Left lung (tissue), 10 donors: ENCODE data around the gene MFSD6. TPM values are rescaled to one million over a fixed set of nuclear protein-coding genes. Genes with fewer than 3 reads are reported as not detected.

Source experiments
- ATAC-seq: fragments of 200-7000 bp; cut with Tn5 transposase; one replicate; pipeline ENCODE4 v1.9.1; 2020; ENCODE audit warnings: moderate library complexity
- DNase-seq, 4 donors: peaks; one replicate each; pipeline ENCODE4 v3.0.0-alpha.2; 2013 to 2020
- H3K27ac ChIP-seq, 2 donors: fragments of 200-600 bp; sonication (generic) in 1 of 2; one replicate each; pipeline versions ENCODE4 v1.5.0 to v1.8.0; 2020 to 2021
- H3K27me3 ChIP-seq, 2 donors: fragments of 200-600 bp; sonication (generic) in 1 of 2; one replicate each; pipeline versions ENCODE4 v1.5.0 to v1.8.0; 2020 to 2021
- H3K36me3 ChIP-seq, 2 donors: fragments of 200-600 bp; sonication (generic) in 1 of 2; one replicate each; pipeline versions ENCODE4 v1.5.0 to v1.8.0; 2020 to 2021
- H3K4me1 ChIP-seq, 2 donors: fragments of 200-600 bp; one replicate each; pipeline ENCODE4 v1.8.0; 2021
- H3K4me3 ChIP-seq, 2 donors: fragments of 200-600 bp; sonication (generic) in 1 of 2; one replicate each; pipeline versions ENCODE4 v1.5.0 to v1.8.0; 2020 to 2021; ENCODE audit warnings: mild to moderate bottlenecking in 1 of 2
- H3K9me3 ChIP-seq, 2 donors: fragments of 200-600 bp; sonication (generic) in 1 of 2; one replicate each; pipeline versions ENCODE4 v1.5.0 to v1.8.0; 2020 to 2021
- CTCF ChIP-seq, 2 donors: fragments of 200-600 bp; sonication (generic) in 1 of 2; IDR thresholded peaks; one replicate each; pipeline versions ENCODE4 v1.5.0 to v1.8.0; 2021; ENCODE audit warnings: antibody characterized with exemption in 2 of 2
- intact Hi-C, 2 donors: fragments of 100-400 bp; cut with DNase I; formaldehyde crosslinking; loops; one replicate each; pipeline versions ENCODE4 v1.11.2 to v1.14.2; 2022
- polyA plus RNA-seq, 6 donors: library from polyadenylated mRNA; unstranded; fragments of 120-200 nt; gene quantifications; one replicate each; pipeline ENCODE4 v1.2.1, GENCODE V29; 2013; ENCODE audit not compliant: insufficient read length in 6 of 6
- total RNA-seq, 2 donors: library from RNA; stranded (reverse); fragmentation: NEBNext Ultra II Directional; extraction: Animal tissue kit (Norgen Biotek cat#: 25700); gene quantifications; one replicate each; pipeline ENCODE4 v1.2.1, GENCODE V29; 2021
- donor health status: DM: no; HTN: yes; CAD: no.
- donor health status: DM: no; HTN: no; CAD: no.

MFSD6 gene
- total and polyA plus RNA-seq, 8 donors: 21.5 to 46.6 (median 24.8) TPM

GRCh38 chr2:190449925-190450324, 41.8 kb downstream of the MFSD6 start:
- Histone ChIP-seq H3K36me3 (peaks cover 0 to 5% of the 10 kb centered on the region in 2 donors), H3K4me3 (no peak overlapping the region), H3K9me3 (no peaks in the 10 kb centered on the region), H3K27me3 (no peaks in the 10 kb centered on the region), H3K27ac (no peak overlapping the region), H3K4me1 (peaks cover 0 to 7% of the 10 kb centered on the region in 2 donors)
- intact Hi-C loops: no loop called here
- no peak for TF ChIP-seq CTCF (IDR thresholded peaks at IDR 0.05)
- DNase-seq: no peak
- ATAC-seq: no peak

GRCh38 chr2:190450363-190450762, 42.2 kb downstream of the MFSD6 start:
- Histone ChIP-seq H3K27ac (no peak overlapping the region), H3K4me3 (no peak overlapping the region), H3K4me1 (peaks cover 0 to 7% of the 10 kb centered on the region in 2 donors), H3K27me3 (no peaks in the 10 kb centered on the region), H3K9me3 (no peaks in the 10 kb centered on the region), H3K36me3 (peaks cover 0 to 5% of the 10 kb centered on the region in 2 donors)
- ATAC-seq (no peak), DNase-seq (no peak)
- no peak for TF ChIP-seq CTCF (IDR thresholded peaks at IDR 0.05)
- intact Hi-C loops: no loop called here

GRCh38 chr2:190451561-190452176, 43.5 kb downstream of the MFSD6 start:
- ATAC-seq: no peak

GRCh38 chr2:190452433-190452832, 44.3 kb downstream of the MFSD6 start:
- no peak for ATAC-seq
- H3K4me1 ChIP-seq: peaks cover 0 to 7% of the 10 kb centered on the region in 2 donors
- DNase-seq: no peak
- no peak overlapping the region for H3K27ac ChIP-seq
- H3K9me3 ChIP-seq: no peaks in the 10 kb centered on the region
- H3K27me3 ChIP-seq: no peaks in the 10 kb centered on the region
- H3K36me3 ChIP-seq: peaks cover 0 to 5% of the 10 kb centered on the region in 2 donors
- no peak overlapping the region for H3K4me3 ChIP-seq
- intact Hi-C loops: no loop called here
- TF ChIP-seq CTCF (IDR thresholded peaks at IDR 0.05): no peak

More at GRCh38 chr2:190451561-190452176, 43.5 kb downstream of the MFSD6 start:
- no peak for TF ChIP-seq CTCF (IDR thresholded peaks at IDR 0.05)
- Histone ChIP-seq H3K4me3 (no peak overlapping the region), H3K27ac (peak overlapping the region in 1 of 2 donors; percentile 14), H3K4me1 (peaks cover 0 to 7% of the 10 kb centered on the region in 2 donors), H3K9me3 (no peaks in the 10 kb centered on the region), H3K36me3 (peaks cover 0 to 5% of the 10 kb centered on the region in 2 donors), H3K27me3 (no peaks in the 10 kb centered on the region)
- intact Hi-C loops: no loop called here
- no peak for DNase-seq

- DNase-seq (no peak), ATAC-seq (no peak)
- TF ChIP-seq CTCF (IDR thresholded peaks at IDR 0.05): no peak
- Histone ChIP-seq H3K9me3 (no peaks in the 10 kb centered on the region), H3K4me3 (no peak overlapping the region), H3K27ac (no peak overlapping the region), H3K27me3 (no peaks in the 10 kb centered on the region), H3K36me3 (peaks cover 0 to 5% of the 10 kb centered on the region in 2 donors), H3K4me1 (peaks cover 0 to 7% of the 10 kb centered on the region in 2 donors)
- intact Hi-C loops: no loop called here
Measured at GRCh38 chr2:190454795-190455194, 46.6 kb downstream of the MFSD6 start.
